Muscle layer of colon (tissue), 2 donors: ENCODE results near the gene LHFPL3.
"Not testable (repeated sequence)": the region's sequence is repeated elsewhere in the genome, so short reads cannot be mapped to it uniquely, and the experiment has no call there.

Experiments
- H3K27ac ChIP-seq: one replicate; pipeline ENCODE4 v1.7.0; 2013; ENCODE audit warnings: low read depth, mild to moderate bottlenecking, low read length, moderate library complexity
- H3K27me3 ChIP-seq, 2 donors: one replicate each; pipeline ENCODE4 v1.7.0; 2013; ENCODE audit warnings: low read length in 2 of 2, mild to moderate bottlenecking in 2 of 2; ENCODE audit not compliant: insufficient read depth in 2 of 2, control insufficient read depth in 1 of 2
- H3K36me3 ChIP-seq: one replicate; pipeline ENCODE4 v1.7.0; 2013; ENCODE audit warnings: mild to moderate bottlenecking, low read length; ENCODE audit not compliant: insufficient read depth
- H3K4me1 ChIP-seq: one replicate; pipeline ENCODE4 v1.7.0; 2013; ENCODE audit warnings: mild to moderate bottlenecking, low read length; ENCODE audit not compliant: insufficient read depth
- H3K4me3 ChIP-seq, 2 donors: one replicate each; pipeline ENCODE4 v1.7.0; 2013; ENCODE audit warnings: low read length in 2 of 2, low read depth in 1 of 2, mild to moderate bottlenecking in 1 of 2, moderate library complexity in 1 of 2
- H3K9ac ChIP-seq: one replicate; pipeline ENCODE4 v1.7.0; 2013; ENCODE audit warnings: low read length
- H3K9me3 ChIP-seq: one replicate; pipeline ENCODE4 v1.7.0; 2013; ENCODE audit warnings: mild to moderate bottlenecking, low read length
- donor health status: abdominal sarcoma.
- donor health status: Adenocarcinoma of cecum.

Gene LHFPL3

DNA sequence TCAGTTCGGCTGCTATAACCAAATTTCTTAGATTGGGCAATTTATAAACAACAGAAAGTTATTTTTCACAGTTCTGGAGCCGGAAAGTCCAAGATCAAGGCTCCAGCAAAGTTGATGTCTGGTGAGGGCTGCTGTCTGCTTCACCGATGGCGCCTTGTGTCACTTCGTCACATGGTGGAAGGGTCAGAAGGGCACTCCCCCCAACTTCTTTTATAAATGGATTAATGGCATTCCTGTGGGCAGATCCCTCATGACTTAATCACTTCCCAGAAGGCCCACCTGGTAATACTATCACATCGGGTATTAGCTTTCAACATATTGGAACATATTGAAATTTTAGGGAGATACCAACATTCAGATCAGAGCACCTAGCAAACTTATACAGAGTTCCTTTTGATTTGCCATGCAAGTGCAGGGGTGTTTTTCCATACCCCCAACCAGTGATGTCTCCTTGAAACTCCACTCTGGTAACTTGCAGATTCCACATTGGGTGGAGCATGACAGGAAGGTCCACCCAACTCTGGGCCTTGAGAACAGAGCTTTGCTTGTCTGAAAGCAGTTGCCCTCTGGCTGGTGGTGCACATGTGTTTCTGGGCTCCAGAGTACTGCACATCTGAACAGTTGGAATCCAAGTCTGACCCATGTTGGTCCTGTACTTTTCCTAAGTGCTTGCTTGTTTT, 600.5 kb downstream of the LHFPL3 start:
- Histone ChIP-seq H3K9ac (no peak overlapping the region), H3K27ac (no peak overlapping the region), H3K4me3 (no peak overlapping the region), H3K4me1 (no peaks in the 10 kb centered on the region), H3K9me3 (no peaks in the 10 kb centered on the region), H3K36me3 (no peaks in the 10 kb centered on the region), H3K27me3 (no peaks in the 10 kb centered on the region)

- Histone ChIP-seq H3K9ac (no peak overlapping the region), H3K27me3 (no peaks in the 10 kb centered on the region), H3K9me3 (no peaks in the 10 kb centered on the region), H3K4me1 (no peaks in the 10 kb centered on the region), H3K27ac (no peak overlapping the region), H3K36me3 (no peaks in the 10 kb centered on the region), H3K4me3 (no peak overlapping the region)
These were observed 601.5 kb downstream of the LHFPL3 start for GRCh38 chr7:104929921-104930320.

DNA sequence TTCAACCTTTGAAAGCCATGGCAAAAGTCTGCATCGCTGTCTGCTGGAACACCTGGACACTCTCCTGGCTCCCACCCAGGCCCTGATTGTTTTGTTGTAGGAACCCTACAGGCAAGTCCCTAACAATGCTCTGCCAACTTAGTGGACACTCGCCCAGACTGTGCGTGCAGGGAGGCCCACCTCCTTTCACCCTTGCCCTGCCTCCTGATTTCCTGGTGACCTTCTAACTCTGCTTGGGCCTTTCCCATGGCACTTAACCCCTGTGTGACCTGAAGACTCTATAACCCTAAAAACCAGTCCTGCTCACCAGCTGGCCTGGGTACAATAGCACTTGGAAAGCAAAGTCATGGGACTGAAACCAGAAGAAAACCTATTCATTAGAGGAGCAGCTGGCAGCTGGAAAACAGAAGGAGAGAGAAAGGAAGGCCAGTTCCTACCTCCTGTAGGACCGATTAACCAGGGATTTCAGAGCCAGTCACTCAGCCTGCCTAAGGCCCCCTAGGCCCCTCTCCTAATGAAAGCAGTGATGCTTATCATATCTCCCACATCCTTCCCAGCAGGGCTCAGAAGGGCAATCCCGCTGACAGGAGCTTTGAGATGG, 602.9 kb downstream of the LHFPL3 start:
- Histone ChIP-seq H3K9me3 (no peaks in the 10 kb centered on the region), H3K36me3 (no peaks in the 10 kb centered on the region), H3K27ac (no peak overlapping the region), H3K27me3 (no peaks in the 10 kb centered on the region), H3K9ac (no peak overlapping the region), H3K4me1 (no peaks in the 10 kb centered on the region), H3K4me3 (no peak overlapping the region)

GRCh38 chr7:104933022-104933421, 604.6 kb downstream of the LHFPL3 start:
- H3K9ac ChIP-seq, result no peak overlapping the region
- H3K4me3 ChIP-seq, result no peak overlapping the region
- no peaks in the 10 kb centered on the region for H3K4me1 ChIP-seq
- H3K27ac ChIP-seq, result no peak overlapping the region
- no peaks in the 10 kb centered on the region for H3K36me3 ChIP-seq
- H3K9me3 ChIP-seq, result no peaks in the 10 kb centered on the region
- no peaks in the 10 kb centered on the region for H3K27me3 ChIP-seq

- H3K4me1 ChIP-seq, result no peaks in the 10 kb centered on the region
- H3K36me3 ChIP-seq, result no peaks in the 10 kb centered on the region
- H3K9ac ChIP-seq, result no peak overlapping the region
- no peak overlapping the region for H3K4me3 ChIP-seq
- no peak overlapping the region for H3K27ac ChIP-seq
- no peaks in the 10 kb centered on the region for H3K27me3 ChIP-seq
- H3K9me3 ChIP-seq, result no peaks in the 10 kb centered on the region
These were observed 605.2 kb downstream of the LHFPL3 start for GRCh38 chr7:104933521-104933988.

DNA sequence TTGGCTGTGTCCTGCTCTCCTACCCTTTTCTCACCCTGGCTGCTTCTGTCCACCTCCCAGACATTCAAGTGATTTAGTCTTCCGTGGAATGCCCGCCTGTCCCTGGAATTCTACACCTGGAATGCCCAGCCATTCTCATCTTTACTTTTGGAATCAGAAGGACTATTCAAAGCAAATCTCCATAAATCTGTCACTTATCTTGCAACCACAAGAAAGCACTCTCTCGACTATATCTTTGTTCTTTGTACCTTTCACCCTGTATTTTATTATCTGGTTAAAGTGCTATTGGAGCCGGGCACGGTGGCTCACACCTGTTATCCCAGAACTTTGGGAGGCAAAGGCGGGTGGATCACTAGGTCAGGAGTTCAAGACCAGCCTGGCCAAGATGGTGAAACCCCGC, 606.3 kb downstream of the LHFPL3 start:
- Histone ChIP-seq H3K27ac (no peak overlapping the region), H3K27me3 (no peaks in the 10 kb centered on the region), H3K4me1 (no peaks in the 10 kb centered on the region), H3K36me3 (no peaks in the 10 kb centered on the region), H3K9ac (no peak overlapping the region), H3K9me3 (no peaks in the 10 kb centered on the region), H3K4me3 (no peak overlapping the region)

GRCh38 chr7:104935276-104935675, 606.9 kb downstream of the LHFPL3 start:
- no peak overlapping the region for H3K9ac ChIP-seq
- H3K36me3 ChIP-seq, result no peaks in the 10 kb centered on the region
- H3K27ac ChIP-seq, result no peak overlapping the region
- no peak overlapping the region for H3K4me3 ChIP-seq
- H3K27me3 ChIP-seq, result no peaks in the 10 kb centered on the region
- H3K4me1 ChIP-seq, result no peaks in the 10 kb centered on the region
- no peaks in the 10 kb centered on the region for H3K9me3 ChIP-seq

DNA sequence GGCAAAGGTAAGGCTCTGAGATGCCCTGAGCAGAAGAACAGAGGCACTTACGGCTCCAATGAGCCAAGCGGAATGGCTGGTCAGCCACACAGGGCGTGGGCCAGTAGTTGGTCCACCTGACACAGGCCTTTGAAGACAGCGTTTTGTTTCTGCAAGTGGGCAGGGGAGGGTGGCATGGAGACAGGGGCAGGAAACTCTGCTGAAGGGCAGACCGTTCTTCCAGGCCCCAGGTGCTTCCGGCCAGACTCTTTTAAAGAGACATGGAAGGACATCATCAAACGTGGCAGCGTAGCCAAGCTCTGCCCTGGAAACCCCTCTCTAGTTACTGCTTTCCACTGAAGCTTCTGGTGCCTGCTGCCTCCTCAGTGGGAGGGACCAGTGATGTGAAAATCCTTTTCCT, 608.1 kb downstream of the LHFPL3 start:
- no peak overlapping the region for H3K4me3 ChIP-seq
- H3K9me3 ChIP-seq, result no peaks in the 10 kb centered on the region
- H3K27ac ChIP-seq, result no peak overlapping the region
- H3K27me3 ChIP-seq, result no peaks in the 10 kb centered on the region
- H3K9ac ChIP-seq, result no peak overlapping the region
- no peaks in the 10 kb centered on the region for H3K4me1 ChIP-seq
- H3K36me3 ChIP-seq, result no peaks in the 10 kb centered on the region

- H3K27ac ChIP-seq, H3K9ac ChIP-seq, H3K9me3 ChIP-seq, H3K4me3 ChIP-seq, H3K4me1 ChIP-seq, H3K36me3 ChIP-seq, H3K27me3 ChIP-seq: not testable (repeated sequence)
These were observed 609.1 kb downstream of the LHFPL3 start for GRCh38 chr7:104937489-104937888.

- H3K4me3 ChIP-seq, result no peak overlapping the region
- H3K4me1 ChIP-seq, result peaks cover 4% of the 10 kb centered on the region
- no peaks in the 10 kb centered on the region for H3K27me3 ChIP-seq
- H3K27ac ChIP-seq, result no peak overlapping the region
- H3K9me3 ChIP-seq, result no peaks in the 10 kb centered on the region
- H3K36me3 ChIP-seq, result no peaks in the 10 kb centered on the region
- H3K9ac ChIP-seq, result no peak overlapping the region
These were observed 610.5 kb downstream of the LHFPL3 start for GRCh38 chr7:104938741-104939390.

DNA sequence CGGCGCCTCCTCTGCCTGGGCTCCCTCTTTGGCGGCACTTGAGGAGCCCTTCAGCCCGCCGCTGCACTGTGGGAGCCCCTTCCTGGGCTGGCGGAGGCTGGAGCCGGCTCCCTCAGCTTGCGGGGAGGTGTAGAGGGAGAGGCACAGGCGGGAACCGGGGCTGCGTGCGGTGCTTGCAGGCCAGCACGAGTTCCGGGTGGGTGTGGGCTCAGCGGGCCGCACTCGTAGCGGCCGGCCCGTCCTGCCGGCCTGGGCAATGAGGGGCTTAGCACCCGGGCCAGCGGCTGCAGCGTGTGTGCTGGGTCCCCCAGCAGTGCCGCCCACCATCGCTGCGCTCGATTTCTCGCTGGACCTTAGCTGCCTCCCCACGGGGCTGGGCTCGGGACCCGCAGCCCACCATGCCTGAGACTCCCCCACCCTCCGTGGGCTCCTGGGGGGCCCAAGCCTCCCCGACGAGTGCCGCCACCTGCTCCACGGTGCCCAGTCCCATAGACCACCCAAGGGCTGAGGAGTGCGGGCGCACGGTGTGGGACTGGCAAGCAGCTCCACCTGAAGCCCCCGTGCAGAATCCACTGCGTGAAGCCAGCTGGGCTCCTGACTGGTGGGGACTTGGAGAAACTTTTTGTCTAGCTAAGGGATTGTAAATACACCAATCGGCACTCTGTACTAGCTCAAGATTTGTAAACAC, 611.8 kb downstream of the LHFPL3 start:
- Histone ChIP-seq H3K9me3 (no peaks in the 10 kb centered on the region), H3K9ac (no peak overlapping the region), H3K27ac (no peak overlapping the region), H3K27me3 (no peaks in the 10 kb centered on the region), H3K4me1 (peaks cover 8% of the 10 kb centered on the region), H3K36me3 (no peaks in the 10 kb centered on the region), H3K4me3 (no peak overlapping the region)
